Fibroblast of the conjunctiva (primary cell): ENCODE results near the gene PKP4.
A peak's percentile ranks its signal among the peaks of the same experiment; 100 is the strongest.

Experiments used
- DNase-seq: peaks from one replicate; pipeline ENCODE4 v3.0.0-alpha.2; 2010; ENCODE audit warnings: low read depth

The PKP4 gene

DNA sequence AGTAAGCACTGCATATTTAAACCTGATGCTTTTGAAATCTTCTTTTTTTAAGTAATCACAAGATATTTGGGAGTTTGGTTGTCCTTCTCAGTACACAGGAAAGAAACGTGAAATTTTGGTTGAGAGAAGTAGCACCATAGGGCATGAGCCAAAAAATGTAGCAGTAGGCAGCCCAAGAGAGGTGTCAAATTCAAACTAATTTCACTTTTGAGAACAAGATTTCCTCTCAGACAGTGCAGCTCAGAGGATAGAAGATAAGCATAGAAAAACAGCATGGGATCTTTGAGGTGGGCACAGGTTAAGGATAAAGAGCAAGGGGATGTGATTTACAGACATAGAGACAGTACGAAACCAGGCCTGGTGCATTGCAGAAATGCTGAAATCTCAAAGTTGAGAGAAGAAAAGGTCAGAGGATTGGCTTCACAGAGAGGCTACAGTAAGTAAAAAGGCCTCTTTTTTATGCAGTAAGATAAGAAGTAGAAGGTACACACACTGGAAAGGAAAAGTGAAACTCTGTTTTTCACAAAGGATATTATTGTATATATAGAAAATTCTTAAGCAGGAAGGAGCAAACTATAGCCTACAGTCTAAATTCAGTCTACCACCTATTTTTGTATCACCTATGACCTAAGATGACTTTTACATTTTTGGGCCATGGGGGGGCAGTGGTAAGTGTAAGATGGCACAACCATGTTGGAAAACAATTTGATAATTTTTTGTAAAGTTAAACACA, 89.8 kb downstream of the PKP4 start:
- no peak for DNase-seq

DNA sequence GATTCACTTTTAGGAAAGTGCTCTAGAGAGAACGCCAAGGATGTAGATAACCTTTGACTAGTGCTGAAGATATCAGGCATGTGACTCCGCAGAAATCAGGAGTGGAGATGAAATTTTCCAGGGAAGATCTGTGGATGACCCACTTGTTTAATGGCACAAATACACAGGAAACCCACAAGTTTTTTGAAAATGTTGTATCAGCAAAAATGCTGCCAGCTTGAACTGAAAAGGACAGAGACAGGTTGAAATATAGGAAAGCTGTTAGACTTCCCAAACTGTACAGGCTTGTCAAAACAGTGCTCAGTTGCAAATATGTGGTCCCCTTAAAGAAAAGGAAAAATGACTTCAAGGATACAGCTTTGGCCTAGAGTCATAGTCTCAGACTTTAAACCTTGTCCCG, 96.5 kb downstream of the PKP4 start:
- DNase-seq: no peak

DNA sequence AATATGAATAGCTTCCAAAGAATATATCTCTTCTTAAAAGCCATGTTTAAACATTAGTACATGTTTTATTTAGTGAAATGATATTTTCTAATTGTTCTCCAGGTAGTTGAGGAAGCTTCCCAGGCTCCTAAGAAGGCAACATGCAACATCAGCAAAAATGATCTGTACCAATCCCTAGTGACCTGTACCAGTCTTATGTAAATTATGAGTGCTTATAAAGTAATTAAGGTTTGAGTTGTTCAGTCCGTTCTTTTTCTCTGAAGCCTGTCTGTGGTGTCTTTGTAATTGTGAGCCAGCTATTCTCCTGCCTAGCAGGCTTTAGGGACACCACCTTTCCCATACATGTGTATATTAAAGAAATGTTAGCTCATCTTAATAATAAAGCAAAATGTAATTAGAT, 98.2 kb downstream of the PKP4 start:
- no peak for DNase-seq

DNA sequence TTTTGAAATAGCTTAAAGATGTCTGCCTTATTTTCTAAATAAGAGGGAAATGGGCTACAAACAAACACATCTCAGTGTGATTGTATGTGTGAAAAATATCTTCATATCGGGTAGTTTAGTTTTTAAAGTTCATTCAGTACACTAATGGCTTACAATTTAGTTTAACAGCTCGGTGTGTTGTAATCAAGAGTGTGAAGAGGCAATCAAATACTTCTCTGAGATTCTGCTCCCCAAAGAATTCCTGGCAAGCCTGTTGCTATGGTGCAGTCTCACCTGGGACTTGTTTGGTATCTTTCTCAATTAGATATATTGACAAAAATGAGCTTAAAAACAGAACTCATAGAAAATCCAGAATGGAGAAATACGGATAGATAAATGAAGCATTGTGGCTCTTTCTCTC, 99.4 kb downstream of the PKP4 start:
- DNase-seq: no peak

DNA sequence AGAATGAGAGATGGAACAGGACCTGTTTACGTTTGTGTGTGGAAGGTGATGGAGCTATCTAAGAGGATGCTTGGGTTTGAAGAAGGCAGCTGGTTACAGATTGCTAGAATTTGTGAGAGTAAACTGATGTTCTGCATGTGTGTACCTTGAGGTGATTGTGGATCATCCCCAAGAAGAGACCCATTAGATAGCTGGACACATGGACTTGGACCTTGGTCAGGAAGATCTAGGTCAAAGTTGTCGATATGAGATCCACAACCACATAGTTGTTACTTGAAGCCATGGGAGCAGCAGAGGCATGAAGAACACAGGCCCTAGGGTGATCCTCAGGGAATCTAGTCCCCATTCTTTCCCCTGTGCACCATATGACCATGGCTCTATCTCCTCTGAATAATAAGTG, 101.0 kb downstream of the PKP4 start:
- no peak for DNase-seq

DNA sequence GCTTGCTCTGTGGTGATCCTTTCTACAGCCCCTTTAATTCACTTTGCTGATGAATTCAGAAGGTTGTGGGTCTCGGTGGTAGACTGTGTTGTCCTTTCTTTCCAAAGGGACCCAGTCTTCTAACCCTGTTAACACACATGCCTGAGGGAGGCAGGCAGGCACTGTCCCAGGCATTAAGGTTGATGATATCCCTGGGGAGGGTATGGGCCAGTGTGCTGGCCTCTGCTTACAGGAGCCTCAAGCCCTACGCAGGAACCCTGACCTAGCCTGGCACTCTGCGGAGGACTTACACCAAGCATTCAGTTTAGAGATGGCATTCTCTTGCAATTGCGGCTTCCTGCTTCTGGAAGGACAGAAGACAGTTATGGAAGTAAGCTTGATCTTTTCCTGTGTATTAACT, 102.5 kb downstream of the PKP4 start:
- no peak for DNase-seq

DNA sequence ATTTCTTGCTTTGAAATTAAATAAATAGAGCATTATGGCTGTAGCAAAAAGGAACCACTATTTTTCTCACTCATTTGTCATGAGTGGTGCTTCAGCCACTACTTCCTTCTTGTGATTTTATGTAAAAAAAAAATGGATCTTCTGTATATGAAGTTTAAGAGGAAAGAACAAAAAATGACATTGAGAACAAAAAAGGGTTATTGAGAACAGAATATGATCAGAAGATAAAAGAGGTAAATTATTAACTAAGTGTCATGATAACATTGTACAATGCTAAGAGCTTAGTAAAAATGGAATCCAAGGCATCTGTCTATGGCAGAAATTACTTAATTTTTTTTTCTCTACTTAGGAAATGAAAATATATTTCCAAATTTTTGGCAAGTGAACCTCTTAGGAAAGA, 103.5 kb downstream of the PKP4 start:
- no peak for DNase-seq

DNA sequence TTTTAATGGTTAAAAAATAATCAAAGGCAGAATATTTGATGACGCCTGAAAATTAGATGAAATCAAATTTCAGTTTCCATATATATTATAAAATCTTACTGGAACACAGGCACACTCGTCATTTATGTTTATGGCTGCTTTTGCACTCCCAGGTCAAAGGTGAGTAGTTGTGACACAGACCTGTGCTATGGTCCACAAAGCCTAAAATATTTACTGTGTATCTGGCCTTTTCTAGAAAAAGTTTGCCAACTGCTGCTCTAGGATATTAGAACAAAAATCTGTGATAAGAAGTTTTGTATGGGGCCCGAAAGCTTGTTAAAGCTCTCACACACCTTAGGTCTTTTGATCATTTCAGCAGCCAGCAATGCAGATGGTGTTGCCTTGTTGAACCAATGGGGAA, 104.3 kb downstream of the PKP4 start:
- DNase-seq: no peak

DNA sequence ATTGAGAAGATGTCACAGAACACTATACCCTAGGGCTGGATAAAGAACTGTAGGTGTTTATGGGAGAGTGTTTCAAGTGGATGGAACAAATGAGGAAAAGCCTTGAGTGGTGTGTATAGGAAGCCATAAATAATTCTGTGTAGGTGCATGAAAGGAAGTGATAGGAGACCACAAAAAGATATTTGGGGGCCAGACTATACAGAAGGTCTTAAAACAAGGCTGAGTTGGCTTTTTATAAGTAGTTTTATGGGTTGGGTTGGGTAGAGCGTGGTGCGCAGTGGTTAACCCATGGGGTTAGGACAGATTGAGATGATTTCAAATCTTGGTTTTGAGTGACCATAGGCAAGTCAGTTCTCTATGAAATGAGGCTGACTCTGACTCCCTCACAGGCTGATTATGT, 110.5 kb downstream of the PKP4 start:
- no peak for DNase-seq

DNA sequence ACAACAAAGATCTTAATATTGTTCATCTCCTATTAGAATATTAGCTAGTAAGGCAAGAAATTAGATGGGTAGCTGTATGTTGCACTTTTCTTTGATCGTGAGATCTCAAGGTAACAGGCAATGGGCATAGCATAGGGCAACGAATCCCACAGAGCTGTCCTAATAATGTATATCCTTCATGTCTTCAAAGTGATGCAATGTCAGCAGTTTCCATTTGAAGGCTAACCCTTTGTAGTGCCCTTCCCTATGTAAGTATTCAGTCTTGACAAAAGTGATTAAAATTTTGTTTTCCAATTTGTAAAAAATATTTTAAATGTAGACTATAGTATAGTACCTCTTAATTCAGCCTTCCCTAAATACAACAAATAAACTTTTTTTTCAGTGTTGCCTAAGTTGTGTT, 112.5 kb downstream of the PKP4 start:
- no peak for DNase-seq

DNA sequence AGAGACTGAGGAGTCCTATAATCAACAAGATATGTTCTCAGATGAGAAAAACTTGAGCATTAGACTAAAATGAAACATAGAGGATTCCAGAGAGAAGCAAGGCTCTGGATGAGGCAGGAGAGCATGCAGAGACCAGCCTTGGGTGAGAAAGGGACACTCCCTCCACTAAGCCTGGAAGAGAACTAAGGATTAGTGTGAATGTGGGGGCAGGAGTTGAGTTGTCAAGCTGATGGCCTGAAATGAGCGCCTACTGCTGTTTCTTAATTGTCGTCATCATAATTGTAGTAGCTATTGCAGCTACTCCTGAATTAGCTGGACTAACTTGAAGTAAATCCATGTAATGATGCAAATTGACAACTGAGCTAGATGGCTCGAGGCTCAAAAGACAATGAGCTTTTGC, 114.1 kb downstream of the PKP4 start:
- DNase-seq: no peak

DNA sequence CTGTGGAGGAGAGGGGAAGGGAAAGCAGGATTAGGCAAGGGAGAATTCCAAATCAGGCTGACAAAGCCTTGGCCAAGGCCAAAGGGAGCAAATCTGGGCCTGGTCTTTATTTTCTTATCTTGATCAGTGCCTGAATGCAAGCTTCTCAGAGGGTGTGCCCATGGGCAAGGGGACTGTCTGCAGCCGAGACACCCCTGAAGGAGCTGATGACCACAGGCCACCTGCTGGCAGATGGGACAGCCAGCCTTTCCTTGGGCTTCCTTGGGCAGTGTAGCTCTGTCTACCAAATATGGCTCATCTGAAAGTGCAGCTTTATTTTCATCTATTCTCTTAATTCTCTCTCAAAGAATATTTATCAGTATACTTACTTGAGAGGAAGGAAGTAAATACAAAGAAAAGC, 117.0 kb downstream of the PKP4 start:
- DNase-seq: no peak

DNA sequence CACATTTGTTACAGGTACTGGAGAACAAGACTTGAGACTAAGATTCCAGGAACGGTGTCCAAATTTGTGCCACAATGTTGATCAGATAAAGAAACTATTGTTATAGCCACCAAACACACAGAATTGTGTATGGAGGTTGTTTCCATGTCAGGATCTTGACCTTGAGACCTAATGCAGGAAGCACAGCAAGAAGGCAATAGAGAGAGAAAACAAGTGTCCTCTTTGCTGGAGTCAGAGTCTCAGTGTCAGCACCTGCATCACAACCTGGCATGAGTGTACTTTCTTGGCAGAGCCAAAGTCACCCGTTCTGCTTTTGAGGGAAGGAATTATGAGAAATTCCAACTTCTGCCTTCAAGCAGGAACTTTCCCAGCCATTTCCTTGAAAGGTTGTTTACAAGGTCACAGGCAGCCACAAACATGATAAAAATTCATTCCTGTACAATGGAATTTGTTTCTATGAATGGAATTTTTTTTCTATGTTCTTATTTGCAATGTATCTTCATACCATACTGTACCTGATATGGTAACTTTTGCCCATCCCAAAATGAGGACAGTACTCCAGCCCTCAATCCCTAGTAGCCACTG, 118.4 kb downstream of the PKP4 start:
- DNase-seq: no peak

DNA sequence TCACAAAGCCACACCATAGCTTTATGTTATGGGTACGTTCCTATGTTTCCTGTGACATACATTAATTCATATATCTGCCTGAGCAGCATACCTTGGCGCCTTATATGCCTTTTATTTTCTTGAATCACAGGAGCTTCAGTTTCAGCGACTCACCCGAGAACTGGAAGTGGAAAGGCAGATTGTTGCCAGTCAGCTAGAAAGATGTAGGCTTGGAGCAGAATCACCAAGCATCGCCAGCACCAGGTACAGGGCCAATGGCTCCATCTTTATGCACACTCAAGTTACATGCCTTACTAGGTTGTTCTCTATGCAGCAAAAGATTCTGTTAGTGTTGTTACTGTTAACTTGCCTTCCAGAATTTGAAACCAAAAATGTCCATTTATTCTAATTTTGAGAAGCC, 120.4 kb downstream of the PKP4 start:
- DNase-seq: no peak

DNA sequence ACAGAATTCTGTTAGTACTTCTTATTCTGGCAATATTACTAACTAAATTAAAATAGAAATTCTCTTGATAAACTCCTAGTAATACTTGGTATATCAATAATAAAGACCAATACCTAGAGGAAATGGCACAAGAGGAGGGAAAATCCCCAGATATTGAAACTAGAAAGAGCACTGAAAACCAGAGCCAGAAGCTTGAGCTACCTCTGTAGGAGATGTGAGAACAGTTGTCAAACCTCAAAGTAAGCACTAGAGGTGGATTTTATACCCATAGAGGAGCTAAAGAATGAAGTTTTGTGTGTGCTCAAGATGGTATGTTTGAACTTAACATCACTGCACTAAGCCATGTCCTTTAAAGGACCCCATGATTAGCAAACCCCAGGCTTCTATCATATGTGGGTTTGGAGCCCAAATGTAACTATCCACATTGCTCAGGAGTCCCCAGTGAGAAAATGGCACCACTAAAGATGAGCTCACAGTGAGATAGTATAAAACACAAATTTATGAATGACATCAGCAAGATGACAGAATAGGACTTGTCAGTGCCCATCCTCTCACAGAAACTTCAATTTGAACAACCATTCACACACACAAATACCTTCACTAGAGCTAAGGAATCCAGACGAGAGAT, 122.1 kb downstream of the PKP4 start:
- DNase-seq: no peak

DNA sequence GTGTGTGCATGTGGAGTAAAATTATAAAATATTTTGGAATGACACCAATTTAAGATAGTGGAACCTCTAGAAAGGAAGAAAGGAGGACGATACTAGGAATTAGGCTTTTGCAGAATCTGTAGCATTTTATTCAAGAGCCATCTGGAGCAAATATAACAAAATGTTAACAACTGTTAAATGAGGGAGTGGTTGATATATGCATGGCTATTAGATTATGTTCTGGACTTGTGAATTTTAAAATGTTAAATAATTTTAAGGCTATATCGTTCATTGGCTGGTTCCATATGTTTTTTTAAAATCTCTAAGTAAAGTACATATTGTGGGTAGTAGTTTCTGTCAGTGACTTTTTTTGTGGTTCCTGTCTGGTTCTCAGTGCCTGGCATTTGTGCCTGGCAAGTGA, 123.2 kb downstream of the PKP4 start:
- no peak for DNase-seq

DNA sequence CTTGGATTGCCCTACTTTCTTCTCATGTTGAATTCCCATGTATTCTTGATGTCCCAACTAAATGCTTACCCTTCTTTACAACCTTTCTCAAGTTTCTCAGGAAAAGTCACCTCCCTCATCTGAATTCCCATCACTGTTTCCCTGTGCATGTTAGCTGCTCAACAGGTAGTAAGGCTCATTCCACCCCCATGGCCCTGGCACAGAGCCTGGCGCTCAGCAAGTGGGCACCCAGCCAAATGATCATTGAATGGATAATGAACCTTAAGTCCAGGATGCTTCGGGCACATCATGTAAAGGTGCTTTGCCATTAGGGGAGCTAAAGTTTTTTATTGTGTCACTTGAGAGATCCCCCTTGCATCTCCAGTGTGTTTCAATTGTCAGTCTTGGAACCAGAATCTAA, 124.0 kb downstream of the PKP4 start:
- DNase-seq: no peak

DNA sequence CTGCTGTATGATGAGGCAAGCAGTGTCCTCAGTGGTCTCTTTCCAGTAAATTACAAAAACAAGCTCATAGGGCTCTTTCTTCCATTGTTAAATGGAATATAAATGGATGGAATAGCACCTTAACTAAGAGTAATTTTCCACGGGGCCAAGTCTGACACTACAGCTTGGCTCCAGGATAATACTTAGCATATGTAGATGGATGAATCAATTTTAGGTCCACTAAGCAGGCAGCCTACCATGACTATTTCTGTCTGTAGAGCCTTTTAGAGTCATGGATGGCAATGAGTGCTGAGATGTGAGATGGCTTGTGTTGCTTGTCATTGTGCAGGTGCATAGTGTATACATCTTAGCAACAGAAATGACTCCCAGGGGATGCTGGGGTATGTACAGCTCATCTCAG, 125.9 kb downstream of the PKP4 start:
- DNase-seq: no peak

DNA sequence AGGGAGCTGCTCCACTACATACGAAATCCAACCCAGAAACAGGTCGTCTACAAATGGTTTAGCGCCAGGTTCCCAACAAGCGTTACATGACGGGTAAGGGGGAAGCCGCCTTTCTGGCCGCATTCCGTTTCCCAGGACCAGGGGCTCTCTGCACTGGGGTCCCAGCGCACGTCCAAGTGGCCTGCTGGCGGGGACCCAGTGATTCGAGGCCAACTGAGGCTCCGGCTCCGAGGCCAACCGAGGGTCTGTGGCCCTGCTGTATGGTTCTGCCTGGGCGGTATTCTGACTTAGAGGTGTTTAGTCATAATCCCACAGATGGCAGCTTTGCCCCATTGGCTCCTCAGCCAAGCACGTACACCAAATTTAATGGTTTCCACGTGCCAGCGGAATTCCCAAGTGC, 127.2 kb downstream of the PKP4 start:
- DNase-seq: no peak

DNA sequence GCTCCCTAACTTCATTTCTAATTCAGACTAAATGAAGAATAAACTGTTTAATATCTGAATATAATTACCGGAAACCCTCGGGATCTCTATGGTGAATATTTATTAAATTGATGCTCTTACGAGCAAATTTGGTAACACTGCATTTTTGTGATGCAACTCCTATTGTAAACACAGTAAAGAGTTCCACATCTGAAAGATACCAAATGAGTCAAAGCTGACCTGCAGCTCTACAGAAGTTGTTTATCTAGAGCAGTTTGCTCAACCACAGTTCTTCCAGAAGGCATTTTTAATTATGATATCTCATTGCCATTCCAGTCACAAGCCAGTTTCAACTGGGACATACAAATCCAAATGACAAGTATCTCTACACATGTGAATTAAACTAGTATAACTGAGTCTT, 129.7 kb downstream of the PKP4 start:
- DNase-seq: peak; percentile 46

DNA sequence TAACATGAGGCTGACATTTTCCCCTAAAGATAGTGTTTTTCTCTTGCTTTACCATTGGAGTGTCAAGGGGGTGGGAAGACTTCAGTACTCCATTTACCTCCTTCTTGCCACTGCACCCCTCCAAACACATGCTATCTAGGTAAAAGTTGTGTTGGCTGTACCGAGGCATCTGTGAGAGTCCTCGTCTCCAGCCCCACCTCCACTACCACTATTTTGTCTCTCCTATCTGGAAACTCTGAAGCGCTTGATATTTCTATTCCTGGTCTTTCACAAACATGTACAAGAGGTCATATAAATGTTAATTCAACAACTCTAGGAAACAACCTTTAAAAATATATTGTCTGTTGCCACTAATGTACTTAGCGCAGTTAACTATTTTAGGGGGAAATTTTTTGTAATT, 132.6 kb downstream of the PKP4 start:
- DNase-seq: no peak

DNA sequence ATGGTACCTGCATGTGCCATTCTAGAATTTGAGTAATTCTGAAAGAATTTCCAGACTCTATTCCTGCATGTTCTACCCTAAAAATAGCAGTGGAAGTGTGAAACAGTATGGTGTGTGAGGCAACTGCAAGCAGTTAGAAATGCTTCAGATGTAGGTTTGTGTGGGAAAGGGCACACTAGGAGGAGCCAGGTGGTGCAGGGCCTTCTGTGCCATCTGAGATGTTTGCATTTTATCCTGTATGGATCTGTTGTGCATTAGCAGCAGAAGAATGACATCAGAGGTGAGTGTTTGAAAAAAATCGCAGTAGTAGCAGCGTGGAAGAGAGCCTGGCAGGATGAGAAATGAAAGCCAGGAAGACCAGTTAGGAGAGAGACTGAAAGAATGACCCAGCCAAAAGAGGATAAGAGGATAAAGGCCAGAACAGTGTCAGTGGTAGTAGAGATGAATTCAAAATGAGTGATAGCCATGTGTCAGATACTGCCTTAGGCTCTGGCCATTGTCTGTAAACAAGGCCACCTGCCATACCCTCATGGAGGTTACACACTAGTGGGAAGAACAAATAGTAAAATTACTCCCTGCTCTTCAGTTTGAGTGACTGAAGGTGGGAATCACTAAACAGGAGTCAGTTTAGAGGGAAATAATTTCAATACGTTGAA, 142.2 kb downstream of the PKP4 start:
- no peak for DNase-seq

DNA sequence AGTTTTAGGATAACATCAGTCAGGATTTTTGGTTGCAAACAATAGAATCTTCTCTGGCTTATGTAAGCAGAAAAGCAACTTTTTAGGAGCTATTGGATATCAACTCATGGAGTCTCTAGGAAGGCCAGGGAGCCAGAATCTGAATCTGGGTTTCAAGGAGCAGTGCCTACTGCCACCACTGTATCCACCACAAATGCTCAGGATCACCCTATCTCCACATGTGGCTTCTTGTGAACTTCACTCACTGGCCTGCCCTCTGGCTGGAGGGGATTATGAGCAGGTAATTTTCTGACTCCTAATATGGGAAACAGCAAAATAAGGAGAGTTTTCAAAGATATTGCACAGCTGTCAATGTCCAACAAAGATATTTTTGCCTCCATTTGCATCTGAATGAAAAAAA, 142.9 kb downstream of the PKP4 start:
- no peak for DNase-seq
